Astrocyte (in vitro differentiated cells and primary cell): ENCODE results near the gene TACR2.

Experiments used
- EZH2 ChIP-seq: IDR thresholded peaks from 2 replicates; pipeline ENCODE4 v1.6.1; 2012; ENCODE audit warnings: mild to moderate bottlenecking, low read length, inconsistent platforms; ENCODE audit not compliant: insufficient read depth
- TF ChIP-seq, protein P1 (sequence below): IDR thresholded peaks from 2 replicates; pipeline ENCODE4 v1.5.1; 2011; ENCODE audit warnings: low read depth, mild to moderate bottlenecking, inconsistent platforms, low read length, moderate library complexity; ENCODE audit not compliant: insufficient read depth

GRCh38 chr10:69451209-69451783 is 34.6 kb upstream of the TACR2 start, which contains the start of gene TSPAN15:
- peak; percentile 40 for TF ChIP-seq EZH2
- TF ChIP-seq, protein P1, sequence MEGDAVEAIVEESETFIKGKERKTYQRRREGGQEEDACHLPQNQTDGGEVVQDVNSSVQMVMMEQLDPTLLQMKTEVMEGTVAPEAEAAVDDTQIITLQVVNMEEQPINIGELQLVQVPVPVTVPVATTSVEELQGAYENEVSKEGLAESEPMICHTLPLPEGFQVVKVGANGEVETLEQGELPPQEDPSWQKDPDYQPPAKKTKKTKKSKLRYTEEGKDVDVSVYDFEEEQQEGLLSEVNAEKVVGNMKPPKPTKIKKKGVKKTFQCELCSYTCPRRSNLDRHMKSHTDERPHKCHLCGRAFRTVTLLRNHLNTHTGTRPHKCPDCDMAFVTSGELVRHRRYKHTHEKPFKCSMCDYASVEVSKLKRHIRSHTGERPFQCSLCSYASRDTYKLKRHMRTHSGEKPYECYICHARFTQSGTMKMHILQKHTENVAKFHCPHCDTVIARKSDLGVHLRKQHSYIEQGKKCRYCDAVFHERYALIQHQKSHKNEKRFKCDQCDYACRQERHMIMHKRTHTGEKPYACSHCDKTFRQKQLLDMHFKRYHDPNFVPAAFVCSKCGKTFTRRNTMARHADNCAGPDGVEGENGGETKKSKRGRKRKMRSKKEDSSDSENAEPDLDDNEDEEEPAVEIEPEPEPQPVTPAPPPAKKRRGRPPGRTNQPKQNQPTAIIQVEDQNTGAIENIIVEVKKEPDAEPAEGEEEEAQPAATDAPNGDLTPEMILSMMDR, result no peak
